Measurements from ENCODE around the gene CDK1.

Gene CDK1

GRCh38 chr10:60778971-60779796 is 906 bp downstream of the CDK1 start:
- no peak for DNase-seq

GRCh38 chr10:60781661-60782060 is 3.4 kb downstream of the CDK1 start:
- no peak for DNase-seq

GRCh38 chr10:60784641-60785040 is 6.4 kb downstream of the CDK1 start:
- DNase-seq, result no peak

- DNase-seq, result no peak
Measured at GRCh38 chr10:60788544-60788943, 10.3 kb downstream of the CDK1 start.

GRCh38 chr10:60789340-60789739 is 11.1 kb downstream of the CDK1 start:
- DNase-seq, result no peak

- DNase-seq, result no peak
Measured at GRCh38 chr10:60794953-60795352, 16.7 kb downstream of the CDK1 start.

GRCh38 chr10:60795465-60796202 is 17.4 kb downstream of the CDK1 start:
- DNase-seq, result no peak

GRCh38 chr10:60796481-60796880 is 18.2 kb downstream of the CDK1 start:
- no peak for DNase-seq

- no peak for DNase-seq
Measured at GRCh38 chr10:60797200-60797599, 18.9 kb downstream of the CDK1 start.

GRCh38 chr10:60798031-60798430 is 19.8 kb downstream of the CDK1 start:
- no peak for DNase-seq

- no peak for DNase-seq
Measured at GRCh38 chr10:60798870-60799269, 20.6 kb downstream of the CDK1 start.

GRCh38 chr10:60799971-60800650 is 21.8 kb downstream of the CDK1 start:
- no peak for DNase-seq

- DNase-seq, result no peak
Measured at GRCh38 chr10:60800918-60801317, 22.6 kb downstream of the CDK1 start.

GRCh38 chr10:60801522-60801921 is 23.2 kb downstream of the CDK1 start:
- no peak for DNase-seq

- no peak for DNase-seq
Measured at GRCh38 chr10:60803433-60803832, 25.2 kb downstream of the CDK1 start.

- DNase-seq, result no peak
Measured at GRCh38 chr10:60803865-60804264, 25.6 kb downstream of the CDK1 start.

- DNase-seq, result no peak
Measured at GRCh38 chr10:60806921-60807320, 28.6 kb downstream of the CDK1 start.

GRCh38 chr10:60807499-60807898 is 29.2 kb downstream of the CDK1 start:
- no peak for DNase-seq

- DNase-seq, result no peak
Measured at GRCh38 chr10:60808036-60808435, 29.8 kb downstream of the CDK1 start.

GRCh38 chr10:60809157-60809556 is 30.9 kb downstream of the CDK1 start:
- DNase-seq, result no peak

GRCh38 chr10:60810437-60811182 is 32.3 kb downstream of the CDK1 start:
- no peak for DNase-seq

- DNase-seq, result no peak
Measured at GRCh38 chr10:60816628-60817397, 38.5 kb downstream of the CDK1 start.
